BLaER1 treated with 17β-estradiol and CSF1 and Interleukin-3, amounts not matched to agents 10 nM and 100 nM (cell line): ENCODE measurements around the gene TSPOAP1.
"Not testable (repeated sequence)": the region's sequence is repeated elsewhere in the genome, so short reads cannot be mapped to it uniquely, and the experiment has no call there.

Experiments
- H3K27ac ChIP-seq, 11 experiments: shearing (Covaris generic); formaldehyde crosslinking; 2 replicates each; pipeline ENCODE4 v1.8.1; 2022
- H3K27me3 ChIP-seq, 11 experiments: shearing (Covaris generic); formaldehyde crosslinking; 2 replicates each; pipeline ENCODE4 v1.8.1; 2022
- H3K36me3 ChIP-seq, 11 experiments: shearing (Covaris generic); formaldehyde crosslinking; 2 replicates each; pipeline ENCODE4 v1.8.1; 2022
- H3K4me1 ChIP-seq, 10 experiments: shearing (Covaris generic); formaldehyde crosslinking; 2 replicates each; pipeline ENCODE4 v1.8.1; 2022
- H3K4me2 ChIP-seq, 11 experiments: shearing (Covaris generic); formaldehyde crosslinking; 2 replicates each; pipeline ENCODE4 v1.8.1; 2022
- H3K4me3 ChIP-seq, 10 experiments: shearing (Covaris generic); formaldehyde crosslinking; 2 replicates each; pipeline ENCODE4 v1.8.1; 2022
- H3K9ac ChIP-seq, 11 experiments: shearing (Covaris generic); formaldehyde crosslinking; 2 replicates each; pipeline ENCODE4 v1.8.1; 2022
- H3K9me3 ChIP-seq, 11 experiments: shearing (Covaris generic); formaldehyde crosslinking; replicated peaks in 1 of 11; 2 replicates each; pipeline ENCODE4 v1.8.1; 2022
- H4K20me1 ChIP-seq, 11 experiments: shearing (Covaris generic); formaldehyde crosslinking; 2 replicates each; pipeline ENCODE4 v1.8.1; 2022
- Cebpa-rat ChIP-seq, 11 experiments: shearing (Covaris generic); IDR thresholded peaks; 2 replicates each; pipeline ENCODE4 v1.8.1; 2022

TSPOAP1 gene

DNA sequence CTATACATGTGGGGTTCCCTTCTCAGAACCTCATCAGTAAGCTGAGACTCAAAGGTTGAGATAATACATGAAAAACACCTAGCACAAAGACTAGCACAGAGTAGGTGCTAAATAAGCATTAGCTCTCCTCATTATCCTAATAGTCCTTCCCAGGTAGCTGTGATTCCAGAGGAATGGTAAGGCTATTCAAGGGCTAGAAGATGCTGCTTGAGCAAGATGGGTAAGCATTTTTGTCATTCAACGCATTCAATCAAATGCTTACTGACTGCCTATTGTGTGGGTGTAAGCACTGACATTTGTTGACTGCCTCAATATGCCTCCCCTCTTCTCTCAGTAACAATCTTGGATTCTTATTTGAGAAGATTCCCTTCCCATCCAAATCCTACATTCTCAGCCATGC lies 19.4 kb upstream of the TSPOAP1 start:
- no peak for TF ChIP-seq Cebpa-rat (IDR thresholded peaks at IDR 0.05)
- Histone ChIP-seq H3K4me2 (peak overlapping the region; percentile 0 to 100 (median 98); a peak in 17 of 22 replicates), H3K9me3 (no peaks in the 10 kb centered on the region), H3K27ac (0 out of 22 replicates have a peak overlapping the region, but pooled peaks of 3 of the 11 experiments have one; percentile 2 to 97 (median 29)), H3K4me3 (no peak overlapping the region), H3K36me3 (peaks cover 59 to 70% (median 64%) of the 10 kb centered on the region in 11 experiments), H3K9ac (peak overlapping the region in 8 of 11 experiments; percentile 13 to 100 (median 50); a peak in 6 of 22 replicates), H3K27me3 (no peaks in the 10 kb centered on the region), H3K4me1 (peaks cover 82 to 88% (median 84%) of the 10 kb centered on the region in 10 experiments), H4K20me1 (peaks cover 0 to 57% (median 22%) of the 10 kb centered on the region in 11 experiments; a peak in 13 of 22 replicates)

DNA sequence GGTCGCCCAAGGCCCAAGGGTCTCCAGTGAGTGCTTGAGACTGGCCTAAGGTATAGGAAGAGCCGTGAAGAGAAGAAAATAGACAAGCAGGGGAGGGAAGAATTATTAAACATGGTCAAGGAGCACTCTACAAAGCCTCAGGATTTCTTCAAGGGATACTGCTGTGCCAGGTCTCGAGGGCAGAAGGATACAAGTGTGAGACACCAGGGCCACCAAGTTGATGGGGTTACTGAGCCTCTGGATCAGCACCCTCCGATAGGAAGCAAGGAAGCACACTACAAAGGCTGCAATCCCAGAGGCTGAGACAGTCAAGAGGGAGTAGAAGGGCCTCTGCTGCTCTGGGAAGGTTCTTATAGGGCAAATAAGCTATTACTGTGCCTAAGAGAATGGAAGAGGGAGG lies 16.9 kb upstream of the TSPOAP1 start:
- Histone ChIP-seq H3K4me2 (peak overlapping the region; percentile 97 to 100 (median 98)), H3K9ac (peak overlapping the region; percentile 67 to 100 (median 85)), H3K36me3 (peaks cover 54 to 83% (median 72%) of the 10 kb centered on the region in 11 experiments)

DNA sequence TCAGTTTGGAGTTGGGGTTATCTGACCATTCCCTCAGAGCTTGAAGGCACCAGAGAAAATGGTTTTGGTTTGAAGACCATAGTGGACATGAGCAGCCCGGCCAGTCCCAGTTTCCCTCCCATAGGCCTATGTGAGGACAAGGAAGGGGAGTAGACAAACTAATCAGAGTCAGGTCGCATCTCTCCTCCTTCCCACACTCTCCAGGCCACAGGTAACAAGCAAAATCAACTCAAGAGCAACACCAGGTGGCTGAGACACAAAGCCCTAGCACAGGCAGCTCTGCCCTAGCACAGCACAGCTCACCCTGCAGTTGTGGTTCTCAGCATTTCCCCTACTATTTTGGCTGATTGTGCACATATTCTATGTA lies 16.2 kb upstream of the TSPOAP1 start:
- H3K4me3 ChIP-seq: peak overlapping the region; percentile 18 to 99 (median 54); a peak in 19 of 20 replicates
- H3K9ac ChIP-seq: peak overlapping the region; percentile 67 to 100 (median 85)
- TF ChIP-seq Cebpa-rat (IDR thresholded peaks at IDR 0.05): no peak
- H3K36me3 ChIP-seq: peaks cover 50 to 75% (median 68%) of the 10 kb centered on the region in 11 experiments
- no peaks in the 10 kb centered on the region for H3K9me3 ChIP-seq
- peaks cover 98 to 100% (median 100%) of the 10 kb centered on the region in 10 experiments for H3K4me1 ChIP-seq
- peaks cover 0 to 45% (median 14%) of the 10 kb centered on the region in 11 experiments; a peak in 12 of 22 replicates for H4K20me1 ChIP-seq
- peak overlapping the region; percentile 97 to 100 (median 98) for H3K4me2 ChIP-seq
- peak overlapping the region; percentile 53 to 100 (median 99); a peak in 21 of 22 replicates for H3K27ac ChIP-seq
- H3K27me3 ChIP-seq: no peaks in the 10 kb centered on the region

More for the DNA sequence above, 16.9 kb upstream of the TSPOAP1 start:
- no peak for TF ChIP-seq Cebpa-rat (IDR thresholded peaks at IDR 0.05)
- Histone ChIP-seq H3K4me3 (peak overlapping the region in 9 of 10 experiments; percentile 50 to 99 (median 54); a peak in 15 of 20 replicates), H3K27me3 (no peaks in the 10 kb centered on the region), H3K4me1 (peaks cover 95 to 100% (median 98%) of the 10 kb centered on the region in 10 experiments), H4K20me1 (peaks cover 0 to 46% (median 14%) of the 10 kb centered on the region in 11 experiments; a peak in 13 of 22 replicates), H3K9me3 (no peaks in the 10 kb centered on the region), H3K27ac (peak overlapping the region in 10 of 11 experiments; percentile 79 to 100 (median 99); a peak in 21 of 22 replicates)

DNA sequence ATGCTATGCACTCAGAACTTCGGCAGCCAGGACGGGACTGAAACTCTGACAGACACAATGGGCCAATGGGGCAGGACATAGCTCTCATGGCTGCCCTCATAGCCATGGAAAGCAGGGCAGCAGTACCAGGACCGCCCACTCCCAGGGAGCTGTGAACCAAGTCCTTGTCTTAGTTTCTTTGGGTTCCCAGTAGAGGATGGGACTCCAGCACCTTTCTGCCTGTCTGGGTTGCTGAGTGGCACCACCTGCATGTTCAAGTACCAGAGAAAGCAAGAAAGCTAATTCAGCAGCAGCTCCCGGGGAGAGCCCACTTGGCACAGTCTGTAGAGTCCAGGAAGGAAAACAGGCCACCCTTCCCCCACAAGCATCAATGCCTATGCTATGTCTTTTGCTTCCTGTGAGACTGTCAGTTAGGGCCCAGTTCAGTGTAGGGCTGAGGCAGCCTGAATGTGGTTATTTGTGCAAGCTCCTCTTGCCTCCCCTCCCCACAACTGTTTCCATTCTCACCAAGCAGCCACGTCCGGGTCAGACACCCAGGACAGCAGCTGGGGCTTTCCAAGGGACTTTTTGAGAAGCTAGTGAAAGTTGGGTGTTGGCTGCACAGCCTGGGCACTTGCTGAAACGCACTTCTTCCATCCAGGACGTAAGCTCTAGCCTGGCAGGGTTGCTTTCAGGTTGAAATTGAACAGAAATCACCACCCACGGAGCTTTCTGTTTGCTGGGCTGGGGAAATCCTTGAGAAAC lies 15.6 kb upstream of the TSPOAP1 start:
- Histone ChIP-seq H3K9me3 (no peaks in the 10 kb centered on the region), H3K4me1 (peaks cover 95 to 100% (median 99%) of the 10 kb centered on the region in 10 experiments), H3K4me3 (peak overlapping the region; percentile 18 to 99 (median 54)), H3K36me3 (peaks cover 45 to 70% (median 63%) of the 10 kb centered on the region in 11 experiments), H3K9ac (peak overlapping the region; percentile 67 to 100 (median 85)), H3K4me2 (peak overlapping the region; percentile 97 to 100 (median 98)), H3K27ac (peak overlapping the region; percentile 62 to 100 (median 99)), H3K27me3 (no peaks in the 10 kb centered on the region), H4K20me1 (peaks cover 0 to 39% (median 14%) of the 10 kb centered on the region in 11 experiments; a peak in 11 of 22 replicates)
- peak in 4 of 11 experiments; percentile 20 to 70 (median 46); a peak in 3 of 22 replicates for TF ChIP-seq Cebpa-rat (IDR thresholded peaks at IDR 0.05)

DNA sequence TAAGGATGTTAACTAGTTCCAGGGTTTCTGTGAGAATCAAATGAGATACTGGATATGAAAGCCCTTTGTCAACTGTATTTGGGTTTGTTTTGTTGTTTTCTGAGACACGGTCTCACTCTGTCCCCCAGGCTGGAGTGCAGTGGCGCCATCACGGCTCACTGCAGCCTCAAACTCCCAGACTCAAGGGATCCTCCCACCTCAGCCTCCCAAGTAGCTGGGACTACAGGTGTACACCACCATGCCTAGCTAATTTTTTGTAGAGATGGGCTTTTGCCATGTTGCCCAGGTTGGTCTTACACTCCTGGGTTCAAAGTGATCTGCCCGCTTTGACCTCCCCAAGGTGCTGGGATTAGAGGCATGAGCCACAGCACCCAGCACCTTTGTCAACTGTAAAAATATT lies 14.5 kb upstream of the TSPOAP1 start:
- H3K36me3 ChIP-seq: peaks cover 34 to 59% (median 52%) of the 10 kb centered on the region in 11 experiments
- no peak for TF ChIP-seq Cebpa-rat (IDR thresholded peaks at IDR 0.05)
- peak overlapping the region; percentile 59 to 100 (median 85) for H3K9ac ChIP-seq
- peaks cover 92 to 100% (median 98%) of the 10 kb centered on the region in 10 experiments for H3K4me1 ChIP-seq
- H3K27ac ChIP-seq: peak overlapping the region; percentile 62 to 100 (median 99)
- H3K4me2 ChIP-seq: peak overlapping the region; percentile 97 to 100 (median 98)
- peak overlapping the region; percentile 18 to 99 (median 54) for H3K4me3 ChIP-seq
- H4K20me1 ChIP-seq: peaks cover 0 to 28% (median 10%) of the 10 kb centered on the region in 11 experiments; a peak in 10 of 22 replicates
- no peaks in the 10 kb centered on the region for H3K9me3 ChIP-seq
- H3K27me3 ChIP-seq: no peaks in the 10 kb centered on the region

DNA sequence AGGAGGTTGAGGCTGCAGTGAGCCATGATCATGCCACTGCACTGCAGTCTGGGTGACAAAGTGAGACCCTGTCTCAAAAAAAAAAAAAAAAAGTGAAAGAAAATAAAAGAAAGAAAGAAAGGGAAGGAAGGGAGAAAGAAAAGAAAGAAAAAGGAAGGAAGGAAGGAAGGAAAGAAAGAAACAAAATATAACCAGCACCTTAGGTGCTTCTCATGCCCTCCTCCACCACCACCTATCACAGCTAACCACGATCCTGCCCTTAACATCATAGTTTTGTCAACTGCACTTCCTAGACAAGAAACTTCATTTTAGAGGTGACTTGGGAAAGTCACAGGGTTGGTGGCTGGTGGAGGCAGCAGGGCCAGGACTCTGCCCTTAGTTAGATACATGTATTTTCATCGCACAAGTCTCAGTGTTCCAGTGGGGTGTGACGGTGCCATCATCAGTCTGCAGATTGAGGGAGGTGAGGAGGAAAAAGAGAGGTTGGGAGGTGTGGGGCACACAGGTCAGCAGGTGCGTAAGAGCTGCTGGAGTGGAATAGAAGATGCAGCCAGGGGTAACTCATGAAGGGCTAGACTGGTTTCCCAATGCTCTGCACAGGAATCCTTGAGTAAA lies 13.4 kb upstream of the TSPOAP1 start:
- Histone ChIP-seq H3K9me3 (no peaks in the 10 kb centered on the region), H4K20me1 (peaks cover 0 to 17% (median 0%) of the 10 kb centered on the region in 11 experiments; a peak in 5 of 22 replicates), H3K27ac (peak overlapping the region; percentile 14 to 100 (median 99); a peak in 21 of 22 replicates), H3K9ac (peak overlapping the region; percentile 39 to 100 (median 85); a peak in 21 of 22 replicates), H3K4me2 (peak overlapping the region; percentile 97 to 100 (median 98)), H3K4me1 (peaks cover 86 to 97% (median 91%) of the 10 kb centered on the region in 10 experiments), H3K36me3 (peaks cover 22 to 47% (median 40%) of the 10 kb centered on the region in 11 experiments), H3K27me3 (no peaks in the 10 kb centered on the region), H3K4me3 (peak overlapping the region in 8 of 10 experiments; percentile 2 to 100 (median 44); a peak in 10 of 20 replicates)
- no peak for TF ChIP-seq Cebpa-rat (IDR thresholded peaks at IDR 0.05)

DNA sequence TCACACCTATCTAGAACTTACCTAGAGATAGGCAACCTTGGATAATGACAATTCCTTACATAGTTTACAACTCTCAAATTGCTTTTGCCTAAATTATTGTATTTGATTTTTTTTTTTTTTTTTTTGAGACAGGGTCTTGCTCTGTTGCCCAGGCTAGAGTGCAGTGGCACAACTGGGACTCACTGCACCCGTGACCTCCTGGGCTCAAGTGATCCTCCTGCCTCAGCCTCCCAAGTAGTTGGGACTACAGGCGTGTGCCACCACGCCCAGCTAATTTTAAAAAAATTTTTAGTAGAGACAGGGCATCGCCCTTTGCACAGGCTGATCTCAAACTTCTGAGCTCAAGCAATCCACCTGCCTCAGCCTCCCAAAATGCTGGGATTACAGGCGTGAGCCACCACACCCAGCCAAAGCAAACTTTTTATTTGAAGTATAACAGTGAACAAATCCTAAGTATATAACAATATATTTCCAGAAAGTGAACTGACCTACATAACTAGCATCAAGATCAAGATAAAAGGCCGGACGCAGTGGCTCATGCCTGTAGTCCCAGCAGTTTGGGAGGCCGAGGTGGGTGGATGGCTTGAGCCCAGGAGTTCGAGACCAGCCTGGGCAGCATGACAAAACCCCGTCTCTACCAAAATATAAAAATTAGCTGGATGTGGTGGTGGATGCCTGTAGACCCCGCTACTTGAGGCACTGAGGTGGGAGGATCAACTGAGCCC lies 12.7 kb upstream of the TSPOAP1 start:
- H3K4me1 ChIP-seq: peaks cover 86 to 97% (median 91%) of the 10 kb centered on the region in 10 experiments
- peak overlapping the region; percentile 39 to 100 (median 95); a peak in 20 of 22 replicates for H3K9ac ChIP-seq
- peaks cover 15 to 41% (median 33%) of the 10 kb centered on the region in 11 experiments for H3K36me3 ChIP-seq
- peak overlapping the region; percentile 97 to 100 (median 98) for H3K4me2 ChIP-seq
- H3K9me3 ChIP-seq, H4K20me1 ChIP-seq, H3K27me3 ChIP-seq: not testable (repeated sequence)
- peak overlapping the region in 9 of 10 experiments; percentile 11 to 100 (median 53); a peak in 9 of 20 replicates for H3K4me3 ChIP-seq
- peak overlapping the region; percentile 14 to 100 (median 99); a peak in 21 of 22 replicates for H3K27ac ChIP-seq

DNA sequence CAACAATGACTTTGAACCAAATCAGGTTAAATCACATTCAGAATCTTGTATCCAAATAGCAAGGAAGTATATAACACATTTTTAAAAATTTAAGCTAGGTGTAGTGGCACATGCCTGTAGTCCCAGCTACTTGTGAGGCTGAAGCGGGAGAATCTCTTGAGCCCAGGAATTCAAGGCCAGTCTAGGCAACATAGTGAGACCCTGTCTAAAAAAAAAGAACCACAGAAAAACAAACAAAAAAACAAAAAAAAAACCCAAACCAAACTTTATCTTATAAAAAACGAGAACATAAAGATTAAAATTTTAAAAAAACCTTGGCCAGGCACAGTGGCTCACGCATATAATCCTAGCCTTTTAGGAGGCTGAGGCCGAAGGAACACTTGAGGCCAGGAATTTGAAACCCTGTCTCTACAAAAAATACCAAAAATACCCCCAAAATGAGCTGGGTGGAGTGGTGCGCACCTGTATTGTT lies 11.8 kb upstream of the TSPOAP1 start:
- H3K4me3 ChIP-seq: peak overlapping the region; percentile 53 to 100 (median 99); a peak in 15 of 20 replicates
- H3K4me2 ChIP-seq: peak overlapping the region; percentile 97 to 100 (median 98)
- no peaks in the 10 kb centered on the region for H3K27me3 ChIP-seq
- H3K36me3 ChIP-seq: peaks cover 7 to 32% (median 25%) of the 10 kb centered on the region in 11 experiments; a peak in 21 of 22 replicates
- peak overlapping the region; percentile 87 to 100 (median 98) for H3K9ac ChIP-seq
- peaks cover 0 to 5% (median 0%) of the 10 kb centered on the region in 11 experiments; a peak in 2 of 22 replicates for H4K20me1 ChIP-seq
- no peak for TF ChIP-seq Cebpa-rat (IDR thresholded peaks at IDR 0.05)
- no peaks in the 10 kb centered on the region for H3K9me3 ChIP-seq
- peaks cover 86 to 97% (median 91%) of the 10 kb centered on the region in 10 experiments for H3K4me1 ChIP-seq
- H3K27ac ChIP-seq: peak overlapping the region; percentile 86 to 100 (median 99)
